Measurements from ENCODE around the gene NPR3.

The NPR3 gene

DNA sequence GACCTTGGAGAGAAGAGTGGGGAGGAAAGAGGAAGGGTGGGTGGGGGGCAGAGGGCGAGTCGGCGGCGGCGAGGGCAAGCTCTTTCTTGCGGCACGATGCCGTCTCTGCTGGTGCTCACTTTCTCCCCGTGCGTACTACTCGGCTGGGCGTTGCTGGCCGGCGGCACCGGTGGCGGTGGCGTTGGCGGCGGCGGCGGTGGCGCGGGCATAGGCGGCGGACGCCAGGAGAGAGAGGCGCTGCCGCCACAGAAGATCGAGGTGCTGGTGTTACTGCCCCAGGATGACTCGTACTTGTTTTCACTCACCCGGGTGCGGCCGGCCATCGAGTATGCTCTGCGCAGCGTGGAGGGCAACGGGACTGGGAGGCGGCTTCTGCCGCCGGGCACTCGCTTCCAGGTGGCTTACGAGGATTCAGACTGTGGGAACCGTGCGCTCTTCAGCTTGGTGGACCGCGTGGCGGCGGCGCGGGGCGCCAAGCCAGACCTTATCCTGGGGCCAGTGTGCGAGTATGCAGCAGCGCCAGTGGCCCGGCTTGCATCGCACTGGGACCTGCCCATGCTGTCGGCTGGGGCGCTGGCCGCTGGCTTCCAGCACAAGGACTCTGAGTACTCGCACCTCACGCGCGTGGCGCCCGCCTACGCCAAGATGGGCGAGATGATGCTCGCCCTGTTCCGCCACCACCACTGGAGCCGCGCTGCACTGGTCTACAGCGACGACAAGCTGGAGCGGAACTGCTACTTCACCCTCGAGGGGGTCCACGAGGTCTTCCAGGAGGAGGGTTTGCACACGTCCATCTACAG, 760 bp downstream of the NPR3 start:
- no peak for DNase-seq (ENCODE audit: low read depth)

- no peak for DNase-seq (ENCODE audit: low read depth)
These were observed 1.6 kb downstream of the NPR3 start for GRCh38 chr5:32712481-32713360.

DNA sequence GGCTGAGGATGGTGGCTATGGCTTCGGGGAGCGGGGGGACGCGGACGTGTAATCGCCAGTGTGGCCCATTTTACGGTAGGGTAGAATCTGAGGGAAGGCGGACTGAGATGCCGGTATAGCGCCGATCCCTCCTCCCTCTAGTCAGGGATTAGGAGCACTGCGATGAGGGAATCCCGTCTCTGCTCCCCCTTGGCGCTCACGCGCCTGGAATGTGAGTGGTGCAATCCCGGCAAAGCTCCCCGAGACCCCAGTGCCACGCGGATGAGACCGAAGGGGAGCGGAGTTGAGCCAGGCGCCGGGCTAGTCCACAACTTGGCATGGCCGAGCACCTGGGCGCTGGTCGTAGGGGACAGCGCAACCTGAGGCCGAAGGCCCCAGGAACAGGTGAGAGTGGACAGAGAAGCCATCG, 2.2 kb downstream of the NPR3 start:
- no peak for DNase-seq (ENCODE audit: low read depth)

- no peak for DNase-seq (ENCODE audit: low read depth)
These were observed 2.8 kb downstream of the NPR3 start for GRCh38 chr5:32713770-32714381.

DNA sequence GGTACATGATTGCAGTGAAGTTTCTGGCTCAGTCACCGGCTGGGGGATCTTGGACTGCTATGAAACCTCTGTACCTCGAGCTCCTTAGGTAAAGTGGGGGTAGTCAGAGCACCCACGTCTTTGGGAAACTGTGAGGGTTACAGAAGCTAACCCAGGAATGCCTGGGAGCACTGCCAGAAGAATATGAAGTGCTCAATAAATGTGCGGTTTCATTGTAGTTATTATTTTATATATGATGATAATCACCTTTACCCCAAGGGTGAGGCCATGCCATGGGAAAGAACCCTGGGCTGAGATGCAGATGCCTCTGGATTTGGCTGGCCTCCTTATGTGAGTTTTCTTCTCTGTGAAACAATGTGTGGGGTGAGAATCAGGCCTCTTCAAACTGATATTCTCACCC, 3.7 kb downstream of the NPR3 start:
- no peak for DNase-seq (ENCODE audit: low read depth)

GRCh38 chr5:32720300-32720699, 9.2 kb downstream of the NPR3 start:
- no peak for DNase-seq (ENCODE audit: low read depth)

- no peak for DNase-seq (ENCODE audit: low read depth)
These were observed 10.5 kb downstream of the NPR3 start for GRCh38 chr5:32721626-32722025.

GRCh38 chr5:32722957-32723356, 11.8 kb downstream of the NPR3 start:
- no peak for DNase-seq (ENCODE audit: low read depth)

DNA sequence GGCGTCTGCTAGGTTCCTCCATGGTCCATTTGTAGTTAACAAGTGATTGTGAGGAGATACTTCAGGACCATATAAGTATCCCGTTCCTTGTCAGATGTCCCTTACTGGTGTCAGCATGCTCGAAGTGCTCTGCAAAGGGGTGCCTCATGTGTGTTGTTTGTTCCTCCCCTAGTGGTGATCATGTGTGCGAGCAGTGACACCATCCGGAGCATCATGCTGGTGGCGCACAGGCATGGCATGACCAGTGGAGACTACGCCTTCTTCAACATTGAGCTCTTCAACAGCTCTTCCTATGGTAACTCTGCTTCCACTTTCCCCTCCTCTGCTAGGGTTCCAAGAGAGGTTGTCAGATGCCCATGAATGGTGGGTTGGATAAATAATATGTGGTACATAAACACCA, 13.4 kb downstream of the NPR3 start:
- DNase-seq (ENCODE audit: low read depth) = no peak

GRCh38 chr5:32726086-32726557, 15.0 kb downstream of the NPR3 start:
- no peak for DNase-seq (ENCODE audit: low read depth)

GRCh38 chr5:32729651-32730050, 18.5 kb downstream of the NPR3 start:
- DNase-seq (ENCODE audit: low read depth) = no peak

- DNase-seq (ENCODE audit: low read depth) = no peak
These were observed 22.6 kb downstream of the NPR3 start for GRCh38 chr5:32733590-32734340.

DNA sequence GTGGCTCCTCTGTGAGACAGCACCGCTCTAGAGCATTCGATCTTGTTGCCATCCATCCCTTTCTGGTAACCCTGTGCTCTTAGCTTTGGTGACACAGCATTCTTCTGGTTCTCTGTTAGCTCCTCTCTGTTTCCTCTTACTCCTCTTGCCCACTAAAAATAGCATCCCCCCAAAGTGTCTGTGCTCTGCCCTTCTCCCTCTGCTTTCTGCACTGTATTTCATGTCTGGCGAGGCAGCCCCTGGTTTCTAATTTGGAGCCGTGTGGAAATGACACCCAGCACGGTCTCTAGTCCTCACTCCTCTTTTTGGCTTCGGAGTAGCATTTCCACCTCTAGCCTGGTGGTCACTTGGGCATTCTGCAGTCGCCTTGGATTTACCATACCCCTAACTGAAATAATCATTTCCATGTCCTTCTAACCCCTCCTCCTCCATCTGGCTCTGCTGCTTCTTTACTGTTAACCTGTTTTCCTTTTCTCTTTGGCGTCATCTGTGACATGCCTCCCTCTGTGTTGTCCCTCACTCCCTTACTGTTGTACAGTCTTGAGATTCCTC, 23.8 kb downstream of the NPR3 start:
- DNase-seq (ENCODE audit: low read depth) = no peak

DNA sequence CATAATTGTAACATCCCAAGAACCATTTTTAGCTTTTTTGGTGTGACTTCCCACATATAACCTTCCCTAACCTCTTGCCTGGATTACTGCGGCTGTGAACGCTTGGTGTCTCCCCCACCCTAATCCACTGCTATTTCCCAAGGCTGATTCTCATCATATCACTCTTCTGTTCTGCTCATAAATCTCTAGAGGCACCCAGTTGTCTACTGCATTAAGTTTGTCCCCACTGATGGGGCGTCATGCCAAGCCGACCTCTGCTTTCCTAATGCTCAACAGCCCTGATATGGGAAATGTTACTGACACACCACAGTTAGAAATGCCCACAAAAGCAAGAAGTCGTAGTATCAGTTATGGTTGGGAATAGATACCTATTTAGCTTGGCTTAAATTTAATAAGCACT, 24.4 kb downstream of the NPR3 start:
- DNase-seq (ENCODE audit: low read depth) = no peak

- no peak for DNase-seq (ENCODE audit: low read depth)
These were observed 25.7 kb downstream of the NPR3 start for GRCh38 chr5:32736842-32737241.

DNA sequence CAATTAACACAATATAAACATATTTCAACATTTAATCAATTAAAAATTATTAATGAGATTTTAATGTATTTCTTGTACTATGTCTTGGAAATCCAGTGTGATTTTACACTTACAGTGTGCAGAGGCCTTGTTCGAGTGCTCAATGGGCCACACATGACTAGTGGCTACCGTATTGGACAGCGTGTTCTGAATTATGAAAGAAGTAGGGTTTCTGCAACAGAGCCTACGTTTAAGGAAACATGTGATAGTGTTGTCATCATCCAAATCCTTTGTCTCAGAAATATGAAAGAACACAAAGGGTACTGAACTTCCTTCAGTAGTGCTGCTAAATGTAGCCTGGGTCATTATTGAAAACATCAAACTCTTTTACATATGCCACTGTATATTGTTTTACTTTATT, 29.5 kb downstream of the NPR3 start:
- DNase-seq (ENCODE audit: low read depth) = no peak

- no peak for DNase-seq (ENCODE audit: low read depth)
These were observed 34.2 kb downstream of the NPR3 start for GRCh38 chr5:32745317-32745716.

DNA sequence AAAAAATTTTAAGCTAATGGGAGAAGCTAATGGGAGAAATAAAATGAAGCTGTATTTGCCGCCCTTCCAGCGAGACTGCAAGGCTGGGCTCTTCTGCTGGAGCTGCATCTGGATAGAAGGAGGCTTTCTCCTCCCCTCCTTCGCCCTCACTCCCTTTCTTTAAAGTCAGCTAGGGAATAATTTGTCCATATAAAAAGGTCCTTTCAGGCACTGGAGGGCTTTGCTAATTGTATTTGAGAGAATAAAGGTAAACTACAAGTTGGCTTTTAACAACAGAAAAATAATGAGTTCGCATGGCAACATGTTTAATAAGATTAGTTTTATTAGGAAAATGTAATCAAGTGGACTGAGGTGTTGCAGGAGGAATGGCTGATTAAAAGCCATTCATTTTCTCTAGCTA, 41.3 kb downstream of the NPR3 start:
- DNase-seq (ENCODE audit: low read depth) = no peak

DNA sequence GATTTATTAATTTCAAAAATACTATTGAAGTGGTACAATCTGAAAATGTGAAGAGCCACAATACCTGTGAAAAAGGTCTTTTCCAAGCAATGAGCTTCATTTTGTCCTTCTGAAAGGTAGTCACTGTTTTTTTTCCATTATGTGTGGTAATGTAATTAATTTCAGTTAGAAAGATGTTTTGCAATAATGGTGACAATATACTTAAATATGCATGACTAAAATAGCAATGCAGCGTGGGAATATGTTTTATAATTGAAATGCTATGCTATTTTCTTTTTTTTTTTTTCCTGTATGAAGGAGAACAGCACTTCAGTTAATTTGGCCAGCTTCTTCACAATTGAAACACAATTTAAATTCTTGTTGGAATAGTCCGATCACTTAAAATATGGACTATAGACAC, 41.9 kb downstream of the NPR3 start:
- no peak for DNase-seq (ENCODE audit: low read depth)

DNA sequence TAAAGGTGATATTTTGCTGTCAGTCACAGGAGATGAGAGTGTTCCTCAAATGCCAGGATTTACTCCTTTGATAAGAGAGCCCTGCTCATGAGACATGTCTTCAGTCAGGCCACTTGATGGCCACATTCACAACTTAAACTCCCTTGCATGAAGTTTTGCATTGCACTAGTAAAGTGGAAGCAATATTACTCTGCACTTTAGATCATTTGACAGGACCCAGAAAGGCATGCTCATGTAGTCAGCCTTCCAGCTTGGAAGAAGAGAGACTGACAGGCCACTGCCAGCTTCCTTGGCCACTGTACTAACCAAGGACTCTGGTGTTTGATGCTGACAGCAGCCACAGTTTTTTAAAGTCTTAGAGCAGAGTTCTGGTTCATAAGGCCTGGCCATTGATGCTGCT, 42.6 kb downstream of the NPR3 start:
- no peak for DNase-seq (ENCODE audit: low read depth)

DNA sequence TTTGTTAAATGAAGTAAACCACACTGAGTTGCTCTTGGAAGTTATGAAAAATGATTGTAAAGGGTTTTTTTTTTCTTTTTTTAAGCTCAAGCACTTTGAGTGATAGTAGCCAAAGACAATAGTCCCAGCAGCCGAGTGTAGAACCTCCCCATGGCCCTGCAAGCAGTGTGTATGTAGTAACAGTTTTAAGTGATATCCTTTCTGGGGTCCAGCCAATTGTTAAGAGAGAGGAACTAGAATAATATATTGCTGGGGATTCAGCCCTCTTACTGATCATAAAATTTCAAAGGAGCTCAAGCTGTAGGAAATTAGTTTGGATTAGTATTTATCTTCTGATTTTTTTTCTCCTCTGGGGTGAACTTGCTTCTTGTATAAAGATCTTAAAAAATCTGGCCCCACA, 43.2 kb downstream of the NPR3 start:
- DNase-seq (ENCODE audit: low read depth) = no peak

- DNase-seq (ENCODE audit: low read depth) = no peak
These were observed 49.0 kb downstream of the NPR3 start for GRCh38 chr5:32760091-32760509.
